Right kidney (tissue), 9 donors: ENCODE results near the gene LMAN1.

ENCODE experiments used
- DNase-seq: peaks from one replicate; pipeline ENCODE4 v3.0.0-alpha.2; 2016
- long read RNA-seq, 8 donors: transcript quantifications; one replicate each; lab custom pipeline, GENCODE V29; 2026

Gene LMAN1, protein sequence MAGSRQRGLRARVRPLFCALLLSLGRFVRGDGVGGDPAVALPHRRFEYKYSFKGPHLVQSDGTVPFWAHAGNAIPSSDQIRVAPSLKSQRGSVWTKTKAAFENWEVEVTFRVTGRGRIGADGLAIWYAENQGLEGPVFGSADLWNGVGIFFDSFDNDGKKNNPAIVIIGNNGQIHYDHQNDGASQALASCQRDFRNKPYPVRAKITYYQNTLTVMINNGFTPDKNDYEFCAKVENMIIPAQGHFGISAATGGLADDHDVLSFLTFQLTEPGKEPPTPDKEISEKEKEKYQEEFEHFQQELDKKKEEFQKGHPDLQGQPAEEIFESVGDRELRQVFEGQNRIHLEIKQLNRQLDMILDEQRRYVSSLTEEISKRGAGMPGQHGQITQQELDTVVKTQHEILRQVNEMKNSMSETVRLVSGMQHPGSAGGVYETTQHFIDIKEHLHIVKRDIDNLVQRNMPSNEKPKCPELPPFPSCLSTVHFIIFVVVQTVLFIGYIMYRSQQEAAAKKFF
- long read RNA-seq, donor 1, full-length matches to known transcripts = 17 of 44 reads
- long read RNA-seq, donor 1, partial matches to known transcripts = 27 of 44 reads
- long read RNA-seq, donor 1, other reads (novel, unspliced or antisense) = 0 of 44 reads
- long read RNA-seq, donor 2, full-length matches to known transcripts = 10 of 15 reads
- long read RNA-seq, donor 2, partial matches to known transcripts = 5 of 15 reads
- long read RNA-seq, donor 2, other reads (novel, unspliced or antisense) = 0 of 15 reads
- long read RNA-seq, donor 3, full-length matches to known transcripts = 8 of 17 reads
- long read RNA-seq, donor 3, partial matches to known transcripts = 9 of 17 reads
- long read RNA-seq, donor 3, other reads (novel, unspliced or antisense) = 0 of 17 reads
- long read RNA-seq, donor 4, full-length matches to known transcripts = 9 of 48 reads
- long read RNA-seq, donor 4, partial matches to known transcripts = 39 of 48 reads
- long read RNA-seq, donor 4, other reads (novel, unspliced or antisense) = 0 of 48 reads
- long read RNA-seq, donor 5, full-length matches to known transcripts = 13 of 39 reads
- long read RNA-seq, donor 5, partial matches to known transcripts = 26 of 39 reads
- long read RNA-seq, donor 5, other reads (novel, unspliced or antisense) = 0 of 39 reads
- long read RNA-seq, donor 6, full-length matches to known transcripts = 4 of 43 reads
- long read RNA-seq, donor 6, partial matches to known transcripts = 39 of 43 reads
- long read RNA-seq, donor 6, other reads (novel, unspliced or antisense) = 0 of 43 reads
- long read RNA-seq, donor 7 = 0 reads
- long read RNA-seq, donor 8, full-length matches to known transcripts = 9 of 41 reads
- long read RNA-seq, donor 8, partial matches to known transcripts = 32 of 41 reads
- long read RNA-seq, donor 8, other reads (novel, unspliced or antisense) = 0 of 41 reads

DNA sequence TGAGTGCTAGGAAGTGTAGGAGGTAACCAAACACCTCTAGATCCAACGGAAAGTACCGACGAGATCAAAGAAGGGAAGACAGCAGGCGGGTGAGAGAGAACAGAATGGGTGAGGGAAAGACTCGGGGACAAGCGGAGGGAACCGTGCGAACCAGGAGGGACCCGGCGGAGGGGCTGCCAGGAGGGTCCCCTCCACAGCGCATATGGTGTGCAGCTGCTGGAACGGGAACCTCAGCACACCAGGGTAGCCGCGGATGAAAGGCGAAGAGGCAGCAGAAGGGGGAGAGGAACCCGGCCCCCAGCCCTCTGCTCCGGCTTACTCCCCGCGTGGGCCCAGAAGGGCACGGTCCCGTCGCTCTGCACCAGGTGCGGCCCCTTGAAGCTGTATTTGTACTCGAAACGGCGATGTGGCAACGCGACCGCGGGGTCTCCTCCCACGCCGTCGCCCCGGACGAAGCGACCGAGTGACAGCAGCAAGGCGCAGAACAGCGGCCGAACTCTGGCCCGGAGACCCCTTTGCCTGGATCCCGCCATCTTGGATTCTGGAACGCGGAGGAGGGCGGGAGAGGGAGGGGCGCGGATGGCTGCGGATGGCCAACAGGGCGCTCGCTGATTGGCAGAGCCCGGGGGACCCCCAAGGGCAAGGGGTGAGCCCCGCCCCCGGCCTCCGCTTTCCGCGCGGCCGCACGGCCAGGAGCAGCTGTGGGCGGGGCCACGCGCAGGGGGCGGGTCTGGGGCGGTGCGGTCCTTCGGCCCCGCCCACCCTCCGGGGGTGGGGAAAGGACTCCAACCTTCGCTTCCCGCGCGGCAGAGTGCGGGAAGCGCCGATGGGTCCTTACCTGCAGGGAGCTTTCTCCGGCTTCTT, at the start of gene LMAN1:
TSS of gene LMAN1 (minus strand) at position 554 of the 864 bp plus-strand sequence. CDS start at position 533, 21 bp downstream.
- DNase-seq = peak; percentile 95

DNA sequence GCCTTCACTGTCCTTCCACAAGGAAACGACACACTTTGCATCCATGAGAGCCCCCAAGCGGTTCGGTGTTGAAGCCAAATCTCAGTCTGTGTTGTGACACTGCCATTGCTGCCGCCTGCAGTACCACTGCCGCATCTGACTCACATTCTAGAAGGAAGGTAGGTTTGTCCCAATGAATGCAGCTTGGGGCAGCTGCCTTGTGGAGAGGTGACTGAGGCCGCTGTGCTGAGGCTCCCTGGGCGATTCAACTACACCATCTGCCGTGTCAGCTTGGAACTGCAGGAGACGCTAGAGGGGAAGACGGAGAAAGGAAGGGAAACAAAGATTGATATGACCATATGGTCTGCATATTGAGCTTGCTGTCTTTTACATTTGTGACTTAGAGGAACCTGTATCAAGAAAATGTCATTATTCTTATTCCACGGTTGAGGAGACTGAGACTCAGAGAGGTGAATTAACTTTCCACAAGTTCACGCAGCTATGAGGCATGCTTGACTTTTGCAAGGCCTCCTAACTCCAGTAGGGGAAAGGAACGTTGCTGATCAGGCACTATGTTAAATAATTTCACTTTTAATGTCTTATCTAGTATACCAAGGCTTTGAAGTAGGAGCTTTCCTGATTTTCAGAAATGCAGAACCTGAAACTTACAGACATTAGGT, 43.5 kb upstream of the LMAN1 start:
- DNase-seq = peak; percentile 64

DNA sequence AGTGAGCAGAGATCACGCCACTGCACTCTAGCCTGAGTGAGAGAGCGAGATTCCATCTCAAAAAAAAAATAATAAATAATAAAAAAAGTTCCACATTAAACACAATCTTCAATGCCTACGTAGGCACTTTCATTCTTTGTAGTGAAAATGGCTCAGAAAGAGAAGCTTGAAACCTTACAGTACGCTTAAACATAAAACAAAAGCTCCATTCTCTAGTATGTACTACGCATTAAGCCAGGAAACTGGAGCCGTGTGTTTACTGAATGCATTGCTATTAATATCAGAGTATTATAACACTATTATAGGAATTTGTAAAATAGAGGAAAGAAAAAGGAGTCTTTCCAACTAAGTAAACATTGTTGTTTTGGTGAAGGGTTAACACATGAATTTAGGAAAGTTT, 41.3 kb upstream of the LMAN1 start:
- DNase-seq = no peak

DNA sequence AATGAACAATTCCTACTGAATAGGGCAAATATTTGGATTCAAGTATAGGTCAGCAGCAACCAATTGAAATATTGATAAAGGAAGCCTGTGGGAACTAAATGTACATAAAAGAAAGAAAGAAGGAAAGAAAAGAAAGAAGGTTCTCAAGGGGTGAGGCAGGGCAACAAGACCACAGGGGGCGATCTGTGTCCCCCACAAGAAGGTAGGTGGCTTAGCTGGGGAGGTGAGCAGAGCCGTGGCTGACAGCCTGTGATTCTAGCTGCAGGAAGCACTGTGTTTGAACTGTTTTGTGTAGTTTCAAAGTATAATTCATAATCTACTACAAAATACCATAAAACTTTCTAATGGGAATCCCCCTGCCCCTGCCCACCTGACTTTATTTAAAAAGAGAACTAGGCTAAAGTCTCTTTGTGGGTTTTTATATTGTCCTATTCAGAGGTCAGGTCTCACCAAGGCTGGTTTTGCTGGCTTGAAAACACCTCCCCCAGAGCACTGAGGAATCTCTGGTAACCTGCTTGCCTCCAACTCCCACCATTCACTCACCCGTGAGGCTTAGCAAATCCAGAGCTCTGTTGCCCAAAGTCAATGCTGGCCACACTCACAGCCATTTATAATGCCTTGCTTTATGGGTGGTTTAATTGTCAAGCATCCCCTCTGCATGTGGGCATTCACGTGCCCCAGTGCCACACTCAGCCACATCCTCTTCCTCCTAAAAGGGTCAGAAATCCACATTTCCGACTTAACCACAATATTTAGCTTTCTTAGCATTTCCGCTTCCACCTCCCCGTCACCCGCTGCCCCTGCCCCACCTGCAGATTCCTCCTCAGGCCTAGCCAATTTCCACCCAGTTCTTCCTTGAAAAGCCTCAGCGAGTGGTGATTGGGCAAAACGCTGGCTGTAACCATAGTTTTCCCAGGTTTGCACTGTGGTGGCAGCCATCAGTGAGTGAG, 36.4 kb upstream of the LMAN1 start:
- no peak for DNase-seq

DNA sequence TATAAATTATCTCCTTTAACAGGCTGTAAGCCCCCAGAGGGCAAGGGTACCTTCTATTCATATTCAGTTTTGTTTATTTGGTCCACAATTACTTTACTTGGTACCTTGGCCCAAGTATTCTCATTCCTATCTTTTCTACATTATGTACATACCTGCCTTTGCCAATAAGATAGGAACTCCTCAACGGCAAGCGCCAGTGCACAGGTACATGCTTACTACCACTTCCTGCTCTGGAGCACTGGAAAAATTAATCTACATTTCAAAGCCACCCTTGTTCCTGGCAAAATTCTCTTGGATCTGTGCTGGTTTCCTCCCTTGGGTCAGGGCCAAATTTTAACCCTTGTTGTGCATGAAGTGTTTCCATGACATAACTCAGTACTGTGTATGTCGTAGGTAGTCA, 34.3 kb upstream of the LMAN1 start:
- DNase-seq = no peak

DNA sequence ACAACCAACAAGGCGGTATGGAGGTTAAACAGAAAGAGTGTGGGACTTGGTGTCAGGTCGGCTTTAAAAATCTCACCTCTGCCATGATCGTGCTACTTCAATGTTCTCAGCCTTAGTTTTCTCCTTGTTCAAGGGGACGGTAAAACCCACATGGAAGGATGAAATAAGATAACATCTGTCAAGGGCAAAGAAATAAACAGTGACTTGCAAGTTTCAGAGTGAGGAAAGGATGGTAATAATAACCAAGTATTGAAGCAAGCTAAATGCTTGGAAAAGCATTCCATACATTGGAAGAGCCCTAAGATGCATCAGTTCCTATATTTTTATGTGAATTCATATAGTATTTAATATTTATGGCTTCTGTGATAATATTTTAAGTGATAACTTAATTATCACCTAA, 29.8 kb upstream of the LMAN1 start:
- no peak for DNase-seq

DNA sequence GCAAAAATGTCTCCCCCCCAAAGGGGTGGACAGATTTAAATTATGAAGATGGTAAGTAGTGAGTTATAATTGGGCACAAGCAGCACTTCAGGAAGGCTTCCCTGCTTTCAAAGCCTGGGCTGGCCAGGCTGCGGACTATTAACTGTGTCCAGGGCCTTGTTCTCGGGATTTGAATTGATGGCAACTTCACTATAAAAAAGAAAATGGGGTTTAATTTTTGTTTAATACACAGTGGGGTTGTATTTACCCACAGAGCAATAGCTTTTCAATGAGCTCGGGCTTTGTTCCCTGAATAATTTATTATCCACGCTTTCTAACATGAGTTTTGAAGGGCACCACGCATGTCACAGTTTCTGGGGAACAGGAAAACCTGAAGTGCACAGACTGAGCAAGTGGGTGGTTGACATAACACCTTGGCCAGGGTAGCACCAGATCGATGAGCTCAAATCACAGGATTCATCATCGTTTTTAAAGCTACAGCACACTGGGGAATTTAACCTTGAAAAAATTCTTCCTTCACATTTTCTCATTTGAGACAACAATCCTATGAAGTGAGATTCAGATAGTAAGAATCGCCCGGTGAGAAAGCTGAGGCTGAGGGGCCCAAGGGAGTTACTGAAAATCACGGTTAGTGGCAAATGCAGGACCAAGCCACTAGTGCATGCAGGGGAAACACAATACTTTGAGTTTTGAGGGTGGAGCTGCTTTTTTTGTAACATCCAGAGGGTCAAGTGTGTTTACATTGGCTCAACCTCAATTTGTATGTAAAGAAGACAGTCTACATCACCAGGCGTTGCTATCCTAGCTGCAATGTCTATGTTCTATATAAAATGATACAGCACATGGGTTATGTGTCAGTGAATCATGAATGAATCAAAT, 28.9 kb upstream of the LMAN1 start:
- no peak for DNase-seq

DNA sequence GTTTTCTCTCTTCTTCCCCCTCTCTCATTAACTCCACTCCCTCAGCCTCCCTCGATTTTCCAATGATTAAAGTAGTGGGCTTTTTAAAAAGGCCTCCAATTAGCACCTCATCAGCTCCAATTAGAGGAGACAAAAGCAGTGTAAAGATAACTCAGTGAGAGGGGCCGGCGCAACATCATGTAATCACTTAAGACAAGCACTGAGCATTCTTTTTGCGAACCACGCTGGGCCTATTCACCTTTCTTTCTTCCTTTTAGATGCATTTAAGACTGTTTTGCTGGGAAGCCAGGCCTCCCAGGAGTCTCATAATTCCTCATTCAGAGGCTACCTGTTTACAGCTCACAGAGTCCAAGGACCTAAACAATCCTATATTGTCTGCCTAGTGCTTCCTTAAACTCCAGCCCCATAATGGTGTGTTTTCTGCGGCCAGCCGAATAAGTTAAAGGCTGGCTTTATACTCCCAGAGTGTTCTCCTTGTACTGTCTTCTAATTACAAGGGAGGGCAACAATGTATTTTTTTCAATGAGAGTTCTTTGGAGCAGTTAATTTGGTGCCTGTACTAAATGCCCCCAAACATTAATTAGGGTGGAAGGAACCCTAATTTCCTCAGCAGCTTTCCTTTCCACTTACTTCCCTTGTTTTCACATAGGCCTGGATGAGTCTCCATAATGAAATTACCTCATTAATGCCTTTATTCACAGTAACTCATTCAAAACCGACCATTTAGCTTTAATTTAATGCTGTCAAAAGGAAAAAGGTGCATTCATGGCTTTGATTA, 28.0 kb upstream of the LMAN1 start:
- DNase-seq = no peak

DNA sequence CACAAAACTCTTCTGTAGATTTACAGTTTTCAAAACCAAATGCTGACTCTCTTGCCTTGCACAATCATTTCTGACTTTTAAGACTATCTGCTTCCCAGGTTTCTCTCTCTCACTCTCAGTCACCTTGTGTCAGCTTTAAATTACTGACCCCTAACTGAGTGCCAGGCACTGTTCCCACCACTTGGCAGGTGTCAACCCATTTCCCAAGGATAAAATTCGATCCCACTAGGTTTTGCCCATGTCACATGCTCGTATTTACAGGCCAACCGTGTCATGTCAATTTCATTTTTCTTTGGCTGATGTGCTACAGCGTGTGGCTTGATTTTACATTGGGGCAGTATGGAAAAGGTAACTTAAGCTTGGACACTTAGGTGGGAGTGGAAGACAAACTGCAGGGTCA, 26.1 kb upstream of the LMAN1 start:
- no peak for DNase-seq

DNA sequence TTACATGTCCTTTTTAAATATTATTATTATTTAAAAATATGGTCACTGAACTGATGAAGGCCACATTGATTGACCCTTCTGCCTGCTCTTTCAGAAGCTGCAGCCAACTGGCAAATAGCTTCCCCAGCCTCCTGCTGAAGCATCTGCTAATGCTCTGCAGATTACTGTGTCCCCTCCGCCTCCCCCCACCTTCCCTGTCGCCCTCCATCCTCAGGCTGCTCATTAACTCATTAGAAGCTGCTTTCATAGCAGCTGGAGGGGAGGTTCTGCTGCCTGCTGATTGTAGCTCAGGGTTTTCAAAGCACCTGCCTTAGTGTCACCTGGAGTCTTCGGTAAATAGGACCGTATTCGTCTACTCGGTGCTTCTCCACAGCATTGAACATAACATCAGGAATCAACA, 24.8 kb upstream of the LMAN1 start:
- no peak for DNase-seq

DNA sequence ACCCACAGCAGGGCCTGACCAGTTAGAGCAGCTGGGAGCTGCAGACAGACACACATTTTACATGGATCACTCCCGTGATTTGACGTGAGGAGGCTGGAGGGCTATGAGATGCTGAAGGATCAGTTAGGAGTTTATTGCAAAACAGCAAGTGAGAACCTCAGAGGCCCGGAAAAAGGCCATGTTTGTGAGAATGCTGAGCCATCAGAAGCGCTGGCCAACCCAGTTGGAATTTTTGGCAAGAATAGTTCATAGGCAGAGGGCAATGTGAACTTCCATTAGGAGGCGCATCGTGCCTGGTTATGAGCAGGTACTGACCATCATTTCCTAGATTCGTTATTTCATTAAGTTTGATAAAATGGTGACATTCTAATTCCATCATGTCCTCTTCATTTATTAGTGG, 23.3 kb upstream of the LMAN1 start:
- DNase-seq = no peak

DNA sequence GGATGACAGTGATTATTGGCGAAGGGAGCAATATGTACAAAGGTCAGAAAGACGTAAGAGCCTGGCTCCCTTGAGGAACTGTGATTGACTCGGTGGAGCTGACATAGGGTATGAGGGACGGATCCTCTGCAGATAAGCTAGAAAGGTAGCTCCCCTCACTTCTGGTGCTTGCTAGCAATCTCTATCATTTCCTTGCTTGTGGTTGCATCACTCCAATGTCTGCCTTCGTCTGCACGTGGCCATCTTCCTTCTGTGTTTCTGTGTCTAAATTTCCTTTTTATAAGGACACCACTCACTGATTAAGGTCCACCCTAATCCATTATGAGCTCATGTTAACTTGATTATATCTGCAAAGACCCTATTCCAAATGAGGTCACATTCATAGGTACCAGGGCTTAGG, 22.9 kb upstream of the LMAN1 start:
- no peak for DNase-seq

DNA sequence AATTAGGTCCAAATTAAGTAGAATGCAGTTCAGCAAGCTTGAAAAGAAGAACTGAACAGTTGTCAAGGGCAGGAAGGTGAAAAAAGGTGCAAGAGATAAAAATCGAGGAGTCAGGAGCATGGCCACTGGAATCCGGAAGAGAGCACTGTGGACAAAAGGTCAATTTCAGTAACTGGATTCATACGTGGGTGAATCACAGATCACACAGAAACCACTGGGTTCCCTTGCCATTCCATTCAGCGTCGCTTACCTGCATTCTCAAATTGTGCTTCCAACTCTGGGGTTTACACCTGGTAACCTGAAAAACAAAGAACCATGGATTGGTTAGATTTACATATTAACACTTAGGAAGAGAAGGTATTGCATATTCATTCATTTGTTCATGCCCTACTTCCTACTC, 21.6 kb upstream of the LMAN1 start:
- no peak for DNase-seq

DNA sequence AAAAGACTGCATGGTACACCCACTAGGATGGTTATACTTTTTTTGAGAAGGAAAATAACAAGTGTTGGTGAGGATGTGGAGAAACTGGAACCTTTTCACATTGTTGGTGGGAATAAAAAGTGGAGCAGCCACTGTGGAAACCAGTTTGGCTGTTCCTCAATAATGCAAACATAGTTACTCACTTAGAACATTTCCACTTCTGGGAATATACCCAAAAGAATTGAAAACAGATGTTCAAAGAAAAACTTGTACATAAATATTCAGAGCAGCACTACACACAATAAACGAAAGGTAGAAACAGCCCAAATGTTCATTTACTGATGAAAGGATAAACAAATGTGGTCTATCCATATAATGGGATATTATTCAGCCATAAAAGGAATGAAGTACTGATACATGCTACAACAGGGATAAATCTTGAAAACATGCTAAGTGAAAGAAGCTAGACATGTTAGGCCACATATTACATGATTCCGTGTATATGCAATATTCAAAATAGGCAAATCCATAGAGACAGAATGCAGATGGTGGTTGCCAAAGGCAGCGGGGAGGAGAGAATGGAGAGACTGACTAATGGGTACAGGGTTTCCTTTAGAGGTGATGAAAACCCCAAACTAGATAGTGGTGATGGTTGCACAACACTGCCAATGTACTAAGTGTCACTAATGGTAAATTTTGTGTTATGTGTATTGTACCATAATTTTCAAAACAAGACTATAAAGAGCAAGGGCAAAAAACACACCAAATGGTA, 20.9 kb upstream of the LMAN1 start:
- no peak for DNase-seq

DNA sequence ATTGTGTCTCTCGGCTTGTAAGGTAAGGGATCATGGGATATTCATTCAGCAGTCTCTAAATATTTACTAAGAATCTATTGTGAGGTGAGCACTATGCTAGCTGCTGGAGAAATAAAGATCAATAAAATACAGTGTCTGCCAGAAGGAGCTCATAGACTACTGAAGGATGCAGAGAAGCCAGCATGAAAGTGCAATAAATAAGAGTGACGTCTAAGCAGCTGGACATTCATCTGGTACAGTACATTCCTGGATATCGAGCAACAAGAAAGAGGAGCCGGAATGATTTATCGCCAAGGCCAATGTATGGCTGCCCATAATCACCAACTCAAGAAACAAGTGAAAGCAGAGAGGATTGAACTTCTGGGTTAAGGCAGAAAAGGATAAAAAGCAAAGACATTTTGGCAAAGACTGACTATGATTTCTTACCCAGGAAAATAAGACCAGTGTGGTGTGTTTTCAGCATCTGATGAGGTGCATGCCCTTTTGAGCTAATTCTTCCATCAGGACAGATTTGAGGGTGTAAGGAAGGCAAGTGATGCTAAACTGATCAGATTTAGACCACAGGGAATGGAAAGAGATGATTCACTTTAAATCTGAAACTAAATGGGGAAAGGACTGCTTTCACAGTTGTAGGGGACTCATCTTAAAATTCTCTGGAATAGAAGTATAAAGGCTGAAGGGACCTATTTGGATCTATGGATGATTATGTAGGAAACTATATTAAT, 18.7 kb upstream of the LMAN1 start:
- DNase-seq = no peak

DNA sequence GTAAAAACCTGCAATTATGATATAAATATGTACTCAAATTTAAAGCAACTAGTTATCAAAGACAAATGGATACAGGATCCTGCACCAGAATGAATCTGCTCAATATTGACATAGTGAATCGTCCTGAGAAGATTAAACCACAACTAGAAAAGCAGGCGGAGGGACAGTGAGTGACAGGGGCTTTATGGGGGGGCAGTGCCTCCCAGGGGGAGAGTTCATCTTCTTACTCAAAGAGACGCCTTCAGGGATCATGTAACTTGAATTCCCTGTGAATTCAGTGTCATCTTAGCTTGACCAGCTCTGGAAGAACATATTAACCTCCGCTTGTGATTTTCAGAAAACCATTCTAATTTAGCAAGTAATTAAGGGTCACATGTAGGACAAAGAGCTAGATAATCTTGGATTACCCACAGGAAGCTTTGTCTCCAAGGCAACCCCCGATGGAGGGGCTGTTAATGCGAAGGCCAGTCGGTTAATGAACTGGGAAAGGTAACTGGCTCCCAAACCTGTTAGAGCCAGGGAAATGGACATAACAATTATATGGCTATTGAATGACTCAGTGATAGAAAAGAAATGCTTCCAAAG, 17.4 kb upstream of the LMAN1 start:
- no peak for DNase-seq
